HepG2 (cell line): ENCODE results near the gene TNFRSF21. TPM values are rescaled to one million over a fixed set of nuclear protein-coding genes. Genes with fewer than 3 reads are reported as not detected.
A peak's percentile ranks its signal among the peaks of the same experiment; 100 is the strongest.

Experiments
- ATAC-seq: fragments of 200-7000 bp; cut with Tn5 transposase; 3 replicates; pipeline ENCODE4 v1.9.1; 2020; ENCODE audit warnings: mild to moderate bottlenecking, moderate library complexity
- BruUV-seq: library from RNA; stranded (reverse); fragments of 400-500 nt; replicated peaks from 2 replicates; lab custom pipeline; 2021; lab: Mats Ljungman, UMichigan
- CTCF ChIA-PET: fragments of 300-600 bp; formaldehyde crosslinking; extraction: SDS; loops from one replicate; lab custom pipeline; 2021; ENCODE audit warnings: low total read pairs, inconsistent platforms, low intra/inter-chr PET ratio; lab: Yijun Ruan, JAX
- POLR2A ChIA-PET: fragments of 350-600 bp; sonication (Branson Sonifier 250); formaldehyde crosslinking; loops from one replicate; lab custom pipeline; 2020; ENCODE audit warnings: antibody characterized with exemption, inconsistent platforms; lab: Yijun Ruan, JAX
- DNase-seq: peaks from one replicate; pipeline ENCODE4 v3.0.0-alpha.2; 2015; ENCODE audit warnings: low spot score
- FAIRE-seq: peaks from 3 replicates; lab custom pipeline; 2011; peaks lifted over from hg19 to GRCh38; lab: Jason Lieb, UNC
- H2AFZ ChIP-seq: one replicate; pipeline ENCODE4 v1.6.1; 2011; ENCODE audit warnings: low read length, inconsistent platforms
- H3K27ac ChIP-seq: fragments of 300-600 bp; 3 replicates; pipeline ENCODE4 v1.8.0; 2011; ENCODE audit warnings: mixed run types, mild to moderate bottlenecking, mixed read lengths, low read length, inconsistent platforms; ENCODE audit not compliant: insufficient read depth; ENCODE audit errors: extremely low read length
- H3K27me3 ChIP-seq, 2 experiments: fragments of 200-600 bp in 1 of 2; 2 replicates in 1 of 2; 3 replicates in 1 of 2; pipeline versions ENCODE4 v1.6.0 to v1.8.0; 2011; ENCODE audit warnings: low read length in 2 of 2, mild to moderate bottlenecking in 2 of 2, moderate library complexity in 2 of 2, inconsistent platforms in 1 of 2; ENCODE audit not compliant: insufficient read depth in 2 of 2, control insufficient read depth in 1 of 2
- H3K36me3 ChIP-seq, 2 experiments: fragments of 200-600 bp in 1 of 2; replicated peaks in 1 of 2; 2 replicates in 1 of 2; 3 replicates in 1 of 2; pipeline versions ENCODE4 v1.5.1 to v1.8.0; 2011; ENCODE audit warnings: low read length in 2 of 2, inconsistent platforms in 1 of 2; ENCODE audit not compliant: insufficient read depth in 2 of 2, control insufficient read depth in 1 of 2
- H3K4me1 ChIP-seq: 2 replicates; pipeline ENCODE4 v1.5.1; 2012; ENCODE audit warnings: low read length, inconsistent platforms; ENCODE audit not compliant: insufficient read depth
- H3K4me2 ChIP-seq: 2 replicates; pipeline ENCODE4 v1.6.0; 2011; ENCODE audit warnings: low read depth, low read length, inconsistent platforms
- H3K4me3 ChIP-seq, 3 experiments: fragments of 200-600 bp in 1 of 3; sonication (generic), shearing (Covaris generic) in 1 of 3; replicated peaks in 1 of 3; 2 replicates each; pipeline ENCODE4 v1.5.1; 2011 to 2016; ENCODE audit warnings: low read length in 3 of 3, inconsistent platforms in 2 of 3, low read depth in 2 of 3, mild to moderate bottlenecking in 2 of 3, control low read depth in 1 of 3, mixed read lengths in 1 of 3; ENCODE audit not compliant: insufficient read depth in 1 of 3
- H3K79me2 ChIP-seq: one replicate; pipeline ENCODE4 v1.6.1; 2011; ENCODE audit warnings: low read length, inconsistent platforms; ENCODE audit not compliant: insufficient read depth
- H3K9ac ChIP-seq: 2 replicates; pipeline ENCODE4 v1.6.0; 2011; ENCODE audit warnings: mild to moderate bottlenecking, low read depth, low read length, inconsistent platforms; ENCODE audit not compliant: insufficient read depth
- H3K9me3 ChIP-seq: 2 replicates; pipeline ENCODE4 v1.5.1; 2012; ENCODE audit warnings: mild to moderate bottlenecking, low read length
- H4K20me1 ChIP-seq: 2 replicates; pipeline ENCODE4 v1.6.0; 2011; ENCODE audit warnings: inconsistent platforms, mild to moderate bottlenecking, low read length, moderate library complexity; ENCODE audit not compliant: insufficient read depth
- ATF4 ChIP-seq, 2 experiments: fragments of 450-650 bp in 1 of 2; sonication (generic) in 1 of 2; formaldehyde crosslinking; IDR thresholded peaks; 2 replicates each; pipeline versions ENCODE4 v1.5.0 to v1.8.0; 2020 to 2022; ENCODE audit warnings: mild to moderate bottlenecking in 1 of 2, missing genetic modification reagents in 1 of 2
- CEBPG ChIP-seq: IDR thresholded peaks from 2 replicates; pipeline ENCODE4 v1.6.1; 2016
- GRHL1 ChIP-seq: sonication (generic); formaldehyde crosslinking; conservative IDR thresholded peaks from 2 replicates; pipeline ENCODE4 v1.8.0; 2022; ENCODE audit warnings: missing genetic modification reagents
- PBX2 ChIP-seq: IDR thresholded peaks from 2 replicates; pipeline ENCODE4 v1.6.1; 2016; ENCODE audit warnings: control low read depth
- RBFOX2 ChIP-seq: fragments of 200-400 bp; formaldehyde crosslinking; IDR thresholded peaks from 2 replicates; pipeline ENCODE4 v1.6.1; 2017; ENCODE audit warnings: low read depth, mild to moderate bottlenecking, low read length
- ZMYM3 ChIP-seq: sonication (generic); formaldehyde crosslinking; IDR thresholded peaks from 2 replicates; pipeline ENCODE4 v1.5.1; 2020; ENCODE audit warnings: mild to moderate bottlenecking, missing genetic modification reagents
- ZNF503 ChIP-seq: sonication (generic); formaldehyde crosslinking; IDR thresholded peaks from 2 replicates; pipeline ENCODE4 v1.4.0; 2020; ENCODE audit warnings: missing genetic modification reagents
- ZNF513 ChIP-seq: sonication (generic); formaldehyde crosslinking; conservative IDR thresholded peaks from 2 replicates; pipeline ENCODE4 v1.5.0; 2020; ENCODE audit warnings: missing genetic modification reagents
- WGBS: methylation state at CpG from one replicate; pipeline ENCODE4 v1.1.6; 2017; ENCODE audit warnings: low lambda C conversion rate; 5-methylcytosine and 5-hydroxymethylcytosine counted together
- in situ Hi-C: cut with HindIII; loops from 2 replicates; pipeline ENCODE4 v1.10.0; 2017; ENCODE audit warnings: low pct_unique_long_range_greater_than_20kb; ENCODE audit not compliant: extremely low pct_ligation_motif_present
- intact Hi-C: fragments of 100-400 bp; cut with micrococcal nuclease; formaldehyde crosslinking; loops from one replicate; pipeline ENCODE4 v1.10.0; 2022; ENCODE audit not compliant: unreplicated experiment
- polyA plus RNA-seq, 8 experiments: library from polyadenylated mRNA; depleted of rRNA in 3 of 8; stranded (reverse) in 7 of 8; unstranded in 1 of 8; fragments of >200 nt; fragmentation: Illumina TruSeq in 4 of 8; extraction: Trizol in 4 of 8; gene quantifications; 2 replicates each; pipeline versions ENCODE4 v1.2.1 to v1.2.3, GENCODE V29; 2011 to 2016; ENCODE audit warnings: low read depth in 4 of 8, missing spikeins in 1 of 8, mixed read lengths in 1 of 8; ENCODE audit not compliant: insufficient read depth in 1 of 8
- total RNA-seq, 5 experiments: library from RNA; depleted of rRNA; stranded (reverse); fragments of >200 nt; fragmentation: Illumina TruSeq; extraction: Trizol; gene quantifications; 2 replicates each; pipeline ENCODE4 v1.2.3, GENCODE V29; 2016; ENCODE audit warnings: low read depth in 1 of 5

Gene TNFRSF21
- total and polyA plus RNA-seq, 2 of the 13 experiments (the other 11 are each of a cell fraction or from before 2014, with no cell fraction given): 24.8 to 46.3 TPM

- TF ChIP-seq GRHL1 (CRISPR knock-in tag): no peak
- peak; percentile 11; the same call in 1 of the 2 replicates for TF ChIP-seq ZMYM3 (CRISPR knock-in tag)
- TF ChIP-seq ZNF513 (CRISPR knock-in tag): no peak
- TF ChIP-seq CEBPG (CRISPR knock-in tag): peak; percentile 40; the same call in 1 of the 2 replicates
Observed at GRCh38 chr6:47307362-47308197, 2.1 kb downstream of the TNFRSF21 start (continued).

- no peaks in the 10 kb centered on the region for H3K9me3 ChIP-seq
- H3K4me1 ChIP-seq: peaks cover 71% of the 10 kb centered on the region
- DNase-seq (no peak), FAIRE-seq (peak; percentile 37), ATAC-seq (no peak)
- peaks cover 66% of the 10 kb centered on the region for H4K20me1 ChIP-seq
- peaks cover 0 to 12% of the 10 kb centered on the region in 2 experiments; a peak in 1 of 5 replicates for H3K27me3 ChIP-seq
- peaks cover 78% of the 10 kb centered on the region for H3K79me2 ChIP-seq
- no peak overlapping the region for H2AFZ ChIP-seq
- peaks cover 4 to 20% of the 10 kb centered on the region in 2 experiments; a peak in 4 of 5 replicates for H3K36me3 ChIP-seq
- POLR2A ChIA-PET: interaction anchor here (6.5 kb wide), 1 partner anchor 231 kb away, joined by 36 read pairs; no protein-coding TSS in a partner anchor
- peak overlapping the region; percentile 88 for H3K4me2 ChIP-seq
- no peak for TF ChIP-seq ZNF503 (CRISPR knock-in tag)
- peak; percentile 66; the same call in 1 of the 2 replicates for TF ChIP-seq RBFOX2
- TF ChIP-seq ATF4 (CRISPR knock-in tag; IDR thresholded peaks at IDR 0.05): peak in 1 of 2 experiments; percentile 16; a peak in 1 of 4 replicates
- no peak for TF ChIP-seq PBX2 (CRISPR knock-in tag)
- H3K4me3 ChIP-seq: peak overlapping the region; percentile 93 to 98 (median 95)
- H3K9ac ChIP-seq: peak overlapping the region; percentile 94
- CTCF ChIA-PET: no interaction called here
- WGBS: 73% methylated on average over 2 of the region's 2 CpGs
- H3K27ac ChIP-seq: no peak overlapping the region
- intact Hi-C loops: loop anchor here (5.0 kb wide), 3 partner anchors 45 to 230 kb away; no protein-coding TSS in a partner anchor
- in situ Hi-C loops: loop anchor here (5.0 to 25.0 kb wide), 3 partner anchors 70 to 445 kb away; no protein-coding TSS in a partner anchor
- BruUV-seq: no TSS peak
Observed at GRCh38 chr6:47306887-47307286, 2.8 kb downstream of the TNFRSF21 start.
